Caco-2 (cell line): ENCODE data around the gene CPN2. TPM values are rescaled to one million over a fixed set of nuclear protein-coding genes. Genes with fewer than 3 reads are reported as not detected.

Experiments used
- BruUV-seq: library from RNA; stranded (reverse); fragments of 400-500 nt; replicated peaks from 2 replicates; lab custom pipeline; 2021; lab: Mats Ljungman, UMichigan
- CTCF ChIA-PET: fragments of 300-600 bp; sonication (Branson Sonifier 250); formaldehyde crosslinking; loops from one replicate; lab custom pipeline; 2022; ENCODE audit warnings: antibody characterized with exemption; lab: Charles Lee
- POLR2A ChIA-PET: fragments of 300-600 bp; sonication (Branson Sonifier 250); formaldehyde crosslinking; loops from one replicate; lab custom pipeline; 2022; ENCODE audit warnings: antibody characterized with exemption; lab: Charles Lee
- DNase-seq, 2 experiments: peaks; one replicate each; pipeline versions ENCODE4 v3.0.0 to v3.0.0-alpha.2; 2020 to 2022
- H3K27me3 ChIP-seq: replicated peaks from 2 replicates; pipeline ENCODE4 v1.6.0; 2011; ENCODE audit warnings: low read length; ENCODE audit not compliant: control insufficient read depth, insufficient read depth
- H3K36me3 ChIP-seq: 2 replicates; pipeline ENCODE4 v1.5.1; 2011; ENCODE audit warnings: low read length; ENCODE audit not compliant: control insufficient read depth, insufficient read depth
- H3K4me1 ChIP-seq: fragments of 250-450 bp; sonication (Bioruptor Pico); 2 replicates; pipeline ENCODE4 v1.5.1; 2020; ENCODE audit warnings: mild to moderate bottlenecking
- H3K4me3 ChIP-seq: 2 replicates; pipeline ENCODE4 v1.5.1; 2011; ENCODE audit warnings: low read depth, mild to moderate bottlenecking, control low read depth, low read length
- H3K9me3 ChIP-seq: fragments of 250-450 bp; sonication (Bioruptor Pico); 2 replicates; pipeline ENCODE4 v1.5.1; 2020; ENCODE audit warnings: mild to moderate bottlenecking, moderate library complexity
- H3K27ac Mint-ChIP-seq: one replicate; pipeline ENCODE4 v1.8.0; 2022; ENCODE audit warnings: mixed read lengths; ENCODE audit not compliant: unreplicated experiment
- H3K27me3 Mint-ChIP-seq: one replicate; pipeline ENCODE4 v1.8.0; 2022; ENCODE audit warnings: mixed read lengths; ENCODE audit not compliant: insufficient read depth, unreplicated experiment
- H3K36me3 Mint-ChIP-seq: one replicate; pipeline ENCODE4 v1.8.0; 2022; ENCODE audit warnings: mild to moderate bottlenecking, mixed read lengths; ENCODE audit not compliant: insufficient read depth, unreplicated experiment
- H3K4me1 Mint-ChIP-seq: one replicate; pipeline ENCODE4 v1.8.0; 2022; ENCODE audit warnings: low read depth, mixed read lengths; ENCODE audit not compliant: unreplicated experiment
- H3K4me3 Mint-ChIP-seq: one replicate; pipeline ENCODE4 v1.8.0; 2022; ENCODE audit warnings: mild to moderate bottlenecking, moderate library complexity, mixed read lengths; ENCODE audit not compliant: unreplicated experiment
- H3K9me3 Mint-ChIP-seq: one replicate; pipeline ENCODE4 v1.8.0; 2022; ENCODE audit warnings: mixed read lengths; ENCODE audit not compliant: unreplicated experiment
- CTCF ChIP-seq, 2 experiments: fragments of 200-600 bp in 1 of 2; IDR thresholded peaks; 1 replicate in 1 of 2; 2 replicates in 1 of 2; pipeline versions ENCODE4 v1.5.1 to v1.8.0; 2011 to 2022; ENCODE audit warnings: antibody characterized with exemption in 1 of 2, control low read depth in 1 of 2, inconsistent platforms in 1 of 2, low read depth in 1 of 2, low read length in 1 of 2, mild to moderate bottlenecking in 1 of 2, moderate library complexity in 1 of 2; ENCODE audit not compliant: insufficient read depth in 1 of 2, severe bottlenecking in 1 of 2, unreplicated experiment in 1 of 2
- intact Hi-C: fragments of 100-400 bp; cut with micrococcal nuclease; formaldehyde crosslinking; loops from one replicate; pipeline ENCODE4 v1.10.0; 2022; ENCODE audit not compliant: unreplicated experiment
- total RNA-seq: library from RNA; stranded (reverse); gene quantifications from 2 replicates; pipeline ENCODE4 v1.2.3, GENCODE V29; 2022

The CPN2 gene
- total RNA-seq, 1 experiment from 2014 or later, result not detected

GRCh38 chr3:194370753-194371152 is 19.6 kb upstream of the CPN2 start:
- no peaks in the 10 kb centered on the region for H3K27me3 ChIP-seq
- intact Hi-C loops, result no loop called here
- H3K4me1 ChIP-seq, result peaks cover 8% of the 10 kb centered on the region; the same call in 1 of the 2 replicates
- H3K4me3 Mint-ChIP-seq, result no peak overlapping the region
- H3K36me3 ChIP-seq, result no peaks in the 10 kb centered on the region
- no peaks in the 10 kb centered on the region for H3K9me3 ChIP-seq
- BruUV-seq, result no TSS peak
- H3K27me3 Mint-ChIP-seq, result no peaks in the 10 kb centered on the region
- peaks cover 8% of the 10 kb centered on the region for H3K4me1 Mint-ChIP-seq
- ChIA-PET POLR2A (no interaction called here), CTCF (no interaction called here)
- H3K36me3 Mint-ChIP-seq, result no peaks in the 10 kb centered on the region
- H3K4me3 ChIP-seq, result no peak overlapping the region
- TF ChIP-seq CTCF (IDR thresholded peaks at IDR 0.05; ENCODE audit: insufficient read depth in 1 of 2, low read depth in 1 of 2, low read length in 1 of 2, severe bottlenecking in 1 of 2, unreplicated experiment in 1 of 2), result no peak
- peak in 1 of 2 experiments; percentile 3 for DNase-seq
- no peaks in the 10 kb centered on the region for H3K9me3 Mint-ChIP-seq
- H3K27ac Mint-ChIP-seq, result no peak overlapping the region

- ChIA-PET CTCF (interaction anchor here (1.1 kb wide), 1 partner anchor 37 kb away, joined by 5 read pairs; no protein-coding TSS in a partner anchor), POLR2A (no interaction called here)
- intact Hi-C loops, result loop anchor here (5.0 kb wide), 1 partner anchor 33 kb away; no protein-coding TSS in a partner anchor
- DNase-seq, result peak; percentile 55 to 60
- H3K9me3 ChIP-seq, result no peaks in the 10 kb centered on the region
- H3K27me3 ChIP-seq, result no peaks in the 10 kb centered on the region
- no peak within 1 kb of the TSS for H3K27ac Mint-ChIP-seq
- peaks cover 8% of the 10 kb centered on the region for H3K4me1 Mint-ChIP-seq
- TF ChIP-seq CTCF (IDR thresholded peaks at IDR 0.05; ENCODE audit: insufficient read depth in 1 of 2, low read depth in 1 of 2, low read length in 1 of 2, severe bottlenecking in 1 of 2, unreplicated experiment in 1 of 2), result peak in 1 of 2 experiments; percentile 45
- no TSS peak for BruUV-seq
- H3K9me3 Mint-ChIP-seq, result no peaks in the 10 kb centered on the region
- H3K36me3 Mint-ChIP-seq, result no peaks in the 10 kb centered on the region
- H3K4me1 ChIP-seq, result peaks cover 8% of the 10 kb centered on the region; the same call in 1 of the 2 replicates
- no peaks in the 10 kb centered on the region for H3K36me3 ChIP-seq
- no peaks in the 10 kb centered on the region for H3K27me3 Mint-ChIP-seq
- no peak within 1 kb of the TSS for H3K4me3 ChIP-seq
- H3K4me3 Mint-ChIP-seq, result no peak within 1 kb of the TSS
These were observed 18.6 kb upstream of the CPN2 start, which contains the start of gene LRRC15 for GRCh38 chr3:194369522-194370279. LRRC15 (minus strand) TSS chr3:194369743; CDS start chr3:194361043, 8,700 bp downstream.

GRCh38 chr3:194368918-194369317 is 17.8 kb upstream of the CPN2 start:
- H3K27me3 Mint-ChIP-seq, result no peaks in the 10 kb centered on the region
- TF ChIP-seq CTCF (IDR thresholded peaks at IDR 0.05; ENCODE audit: insufficient read depth in 1 of 2, low read depth in 1 of 2, low read length in 1 of 2, severe bottlenecking in 1 of 2, unreplicated experiment in 1 of 2), result no peak
- intact Hi-C loops, result loop anchor here (5.0 kb wide), 1 partner anchor 33 kb away; no protein-coding TSS in a partner anchor
- peaks cover 8% of the 10 kb centered on the region for H3K4me1 Mint-ChIP-seq
- no peaks in the 10 kb centered on the region for H3K36me3 ChIP-seq
- peaks cover 8% of the 10 kb centered on the region; the same call in 1 of the 2 replicates for H3K4me1 ChIP-seq
- H3K9me3 Mint-ChIP-seq, result no peaks in the 10 kb centered on the region
- ChIA-PET CTCF (interaction anchor here (1.1 kb wide), 1 partner anchor 38 kb away, joined by 5 read pairs; no protein-coding TSS in a partner anchor), POLR2A (no interaction called here)
- H3K27ac Mint-ChIP-seq, result no peak overlapping the region
- DNase-seq, result no peak
- no peaks in the 10 kb centered on the region for H3K9me3 ChIP-seq
- no peak overlapping the region for H3K4me3 Mint-ChIP-seq
- no peaks in the 10 kb centered on the region for H3K36me3 Mint-ChIP-seq
- H3K27me3 ChIP-seq, result no peaks in the 10 kb centered on the region
- BruUV-seq, result no TSS peak
- H3K4me3 ChIP-seq, result no peak overlapping the region
